ENCODE data around the gene ADGRB3.

ADGRB3 gene

DNA sequence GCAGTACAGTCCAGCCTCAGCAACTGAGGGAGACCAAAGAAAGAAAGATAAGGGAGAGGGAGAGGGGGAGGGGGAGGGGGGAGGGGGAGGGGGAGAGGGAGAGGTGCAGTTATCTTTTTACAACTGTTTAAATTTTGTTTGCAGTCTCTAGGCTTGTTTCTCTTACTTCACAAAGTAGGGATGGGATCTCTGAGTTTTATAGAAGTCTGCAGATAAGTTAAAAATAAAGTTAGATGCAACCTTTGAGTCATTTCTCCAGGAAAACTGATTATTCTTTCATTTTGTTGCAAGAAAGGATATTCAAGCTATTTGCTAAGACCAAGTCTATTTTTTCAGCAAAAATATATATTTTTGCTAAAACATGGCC lies 487.3 kb downstream of the ADGRB3 start:
- POLR2A ChIA-PET, result no interaction called here
- CTCF ChIA-PET, result no interaction called here
- no peak for DNase-seq (ENCODE audit: extremely low spot score)
- TF ChIP-seq, protein P1, sequence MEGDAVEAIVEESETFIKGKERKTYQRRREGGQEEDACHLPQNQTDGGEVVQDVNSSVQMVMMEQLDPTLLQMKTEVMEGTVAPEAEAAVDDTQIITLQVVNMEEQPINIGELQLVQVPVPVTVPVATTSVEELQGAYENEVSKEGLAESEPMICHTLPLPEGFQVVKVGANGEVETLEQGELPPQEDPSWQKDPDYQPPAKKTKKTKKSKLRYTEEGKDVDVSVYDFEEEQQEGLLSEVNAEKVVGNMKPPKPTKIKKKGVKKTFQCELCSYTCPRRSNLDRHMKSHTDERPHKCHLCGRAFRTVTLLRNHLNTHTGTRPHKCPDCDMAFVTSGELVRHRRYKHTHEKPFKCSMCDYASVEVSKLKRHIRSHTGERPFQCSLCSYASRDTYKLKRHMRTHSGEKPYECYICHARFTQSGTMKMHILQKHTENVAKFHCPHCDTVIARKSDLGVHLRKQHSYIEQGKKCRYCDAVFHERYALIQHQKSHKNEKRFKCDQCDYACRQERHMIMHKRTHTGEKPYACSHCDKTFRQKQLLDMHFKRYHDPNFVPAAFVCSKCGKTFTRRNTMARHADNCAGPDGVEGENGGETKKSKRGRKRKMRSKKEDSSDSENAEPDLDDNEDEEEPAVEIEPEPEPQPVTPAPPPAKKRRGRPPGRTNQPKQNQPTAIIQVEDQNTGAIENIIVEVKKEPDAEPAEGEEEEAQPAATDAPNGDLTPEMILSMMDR (IDR thresholded peaks at IDR 0.05; ENCODE audit: control extremely low read depth, extremely low read depth, low read depth, missing control alignments), result no peak

DNA sequence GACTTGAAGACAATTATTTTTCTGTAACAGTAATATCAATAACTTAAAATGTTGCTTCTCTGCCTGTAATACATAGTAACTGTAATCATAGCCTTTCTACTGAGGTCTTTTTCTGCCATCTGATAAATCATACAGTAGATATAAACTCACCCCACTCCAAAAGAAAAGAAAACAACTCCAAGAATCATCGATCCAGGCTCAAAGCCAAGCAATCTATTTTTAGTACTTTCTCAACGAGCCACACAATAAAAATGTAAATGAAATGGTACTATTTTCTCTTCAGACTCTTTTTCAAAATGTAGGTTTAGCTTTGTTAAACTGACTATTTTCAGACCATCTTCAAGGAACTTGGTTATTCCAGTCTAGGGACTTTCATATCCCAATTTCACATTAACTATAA lies 493.3 kb downstream of the ADGRB3 start:
- no peak for DNase-seq (ENCODE audit: extremely low spot score)
- ChIA-PET POLR2A (no interaction called here), CTCF (no interaction called here)
- TF ChIP-seq, protein P1 (IDR thresholded peaks at IDR 0.05; ENCODE audit: control extremely low read depth, extremely low read depth, low read depth, missing control alignments), result no peak

DNA sequence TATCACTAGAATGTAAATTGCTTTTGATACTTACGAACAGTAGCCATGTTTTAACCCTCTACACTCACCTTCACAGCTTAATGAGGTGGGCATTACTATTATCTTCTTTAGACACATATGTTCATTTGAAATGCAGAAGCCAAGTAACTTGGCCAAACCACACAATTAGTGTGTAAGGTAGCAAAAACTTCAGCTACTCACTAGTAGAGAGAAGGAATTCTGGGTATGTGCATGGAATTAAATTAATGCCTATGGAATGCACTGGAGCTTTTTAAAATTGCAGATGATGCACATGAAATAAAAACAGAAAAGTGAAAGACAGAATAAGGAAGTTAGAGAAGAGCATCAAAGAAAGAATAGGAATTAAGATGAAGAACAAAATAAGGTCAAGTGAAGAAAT lies 494.0 kb downstream of the ADGRB3 start:
- POLR2A ChIA-PET, result no interaction called here
- no peak for DNase-seq (ENCODE audit: extremely low spot score)
- CTCF ChIA-PET, result interaction anchor here (1.3 kb wide), 1 partner anchor 929 kb away, joined by 3 read pairs; no protein-coding TSS in a partner anchor
- TF ChIP-seq, protein P1 (IDR thresholded peaks at IDR 0.05; ENCODE audit: control extremely low read depth, extremely low read depth, low read depth, missing control alignments), result no peak

DNA sequence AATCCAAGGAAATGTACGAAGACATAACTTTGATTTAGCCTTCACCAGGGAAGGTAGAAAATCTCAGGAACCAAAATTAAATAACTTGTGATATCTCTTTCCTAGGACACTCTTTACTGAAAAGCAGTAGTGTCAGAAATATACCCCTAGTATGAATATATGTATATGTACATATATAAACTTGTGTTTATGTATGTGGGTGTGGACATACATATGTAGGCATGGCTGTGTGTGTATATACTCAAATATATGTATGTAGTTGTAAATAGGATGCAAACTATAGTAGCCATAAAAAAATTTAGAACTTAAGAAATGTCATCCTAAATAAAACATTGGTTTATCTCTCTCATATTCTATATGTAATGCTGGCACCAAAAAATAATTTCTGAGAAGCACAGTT lies 500.8 kb downstream of the ADGRB3 start:
- TF ChIP-seq, protein P1 (IDR thresholded peaks at IDR 0.05; ENCODE audit: control extremely low read depth, extremely low read depth, low read depth, missing control alignments), result no peak
- CTCF ChIA-PET, result no interaction called here
- DNase-seq (ENCODE audit: extremely low spot score), result no peak
- POLR2A ChIA-PET, result no interaction called here

DNA sequence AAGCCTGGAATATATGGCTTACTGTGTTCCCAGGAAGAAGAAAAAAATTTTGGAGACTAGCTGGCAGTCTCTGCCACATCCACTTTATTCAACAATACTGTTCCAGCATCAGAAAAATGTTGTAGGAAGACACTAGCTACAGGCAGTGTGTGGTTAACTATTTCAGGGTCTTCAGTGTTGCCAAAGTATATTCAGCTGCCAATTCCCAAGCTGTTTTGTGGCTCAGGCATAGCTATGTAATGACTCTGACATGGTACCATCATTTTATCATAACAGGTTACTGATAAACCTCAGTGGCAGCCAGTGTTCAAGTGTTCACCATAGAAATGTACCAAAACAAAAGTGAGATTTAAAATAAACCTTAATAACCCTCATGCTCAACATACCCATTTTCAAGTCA lies 503.1 kb downstream of the ADGRB3 start:
- DNase-seq (ENCODE audit: extremely low spot score), result no peak
- ChIA-PET CTCF (no interaction called here), POLR2A (no interaction called here)
- TF ChIP-seq, protein P1 (IDR thresholded peaks at IDR 0.05; ENCODE audit: control extremely low read depth, extremely low read depth, low read depth, missing control alignments), result no peak

DNA sequence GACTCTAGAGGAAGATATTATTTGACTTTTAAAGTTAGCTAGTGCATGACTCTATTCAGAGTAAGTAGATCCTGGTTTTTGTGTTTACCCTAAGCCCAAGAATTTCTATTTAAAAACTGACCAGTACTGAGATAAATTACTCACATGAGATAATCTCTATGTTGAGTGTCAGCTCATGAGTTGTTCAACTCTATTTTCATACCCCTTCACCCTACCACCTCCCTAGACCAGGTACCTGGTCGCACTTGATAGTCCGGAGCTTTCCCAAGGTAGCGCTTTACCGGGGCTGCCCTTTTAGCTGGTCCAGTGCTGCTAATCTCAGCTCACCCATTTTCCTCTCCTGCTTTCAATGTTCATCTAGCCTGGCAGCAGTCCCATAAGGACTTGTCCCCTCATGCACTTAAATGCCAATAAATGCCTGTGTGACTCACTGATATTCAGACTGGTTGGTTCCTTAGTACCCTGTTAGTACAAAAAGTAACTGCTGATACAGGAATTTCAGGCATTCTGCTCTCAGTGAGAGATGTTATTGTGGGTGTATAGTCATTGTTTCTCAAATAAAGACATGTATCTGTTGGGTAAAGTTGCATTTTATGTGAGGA lies 503.9 kb downstream of the ADGRB3 start:
- TF ChIP-seq, protein P1 (IDR thresholded peaks at IDR 0.05; ENCODE audit: control extremely low read depth, extremely low read depth, low read depth, missing control alignments), result no peak
- DNase-seq (ENCODE audit: extremely low spot score), result no peak
- ChIA-PET CTCF (interaction anchor here (1.5 kb wide), 1 partner anchor 16 kb away, joined by 3 read pairs; no protein-coding TSS in a partner anchor), POLR2A (no interaction called here)

All from GM10248 (cell line).